ENCODE data around the gene DIP2C.

The DIP2C gene

GRCh38 chr10:285216-285615 lies 404.3 kb downstream of the DIP2C start:
- TF ChIP-seq, protein P1, sequence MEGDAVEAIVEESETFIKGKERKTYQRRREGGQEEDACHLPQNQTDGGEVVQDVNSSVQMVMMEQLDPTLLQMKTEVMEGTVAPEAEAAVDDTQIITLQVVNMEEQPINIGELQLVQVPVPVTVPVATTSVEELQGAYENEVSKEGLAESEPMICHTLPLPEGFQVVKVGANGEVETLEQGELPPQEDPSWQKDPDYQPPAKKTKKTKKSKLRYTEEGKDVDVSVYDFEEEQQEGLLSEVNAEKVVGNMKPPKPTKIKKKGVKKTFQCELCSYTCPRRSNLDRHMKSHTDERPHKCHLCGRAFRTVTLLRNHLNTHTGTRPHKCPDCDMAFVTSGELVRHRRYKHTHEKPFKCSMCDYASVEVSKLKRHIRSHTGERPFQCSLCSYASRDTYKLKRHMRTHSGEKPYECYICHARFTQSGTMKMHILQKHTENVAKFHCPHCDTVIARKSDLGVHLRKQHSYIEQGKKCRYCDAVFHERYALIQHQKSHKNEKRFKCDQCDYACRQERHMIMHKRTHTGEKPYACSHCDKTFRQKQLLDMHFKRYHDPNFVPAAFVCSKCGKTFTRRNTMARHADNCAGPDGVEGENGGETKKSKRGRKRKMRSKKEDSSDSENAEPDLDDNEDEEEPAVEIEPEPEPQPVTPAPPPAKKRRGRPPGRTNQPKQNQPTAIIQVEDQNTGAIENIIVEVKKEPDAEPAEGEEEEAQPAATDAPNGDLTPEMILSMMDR (IDR thresholded peaks at IDR 0.05; ENCODE audit: extremely low read depth, insufficient read depth, missing control alignments): no peak
- no peak for DNase-seq (ENCODE audit: low spot score)
- in situ Hi-C loops (cut with MboI; ENCODE audit: low pct_unique_long_range_greater_than_20kb, low sequenced_read_pairs, unreplicated experiment): no loop called here

- DNase-seq (ENCODE audit: low spot score): peak; percentile 71
- TF ChIP-seq, protein P1 (IDR thresholded peaks at IDR 0.05; ENCODE audit: extremely low read depth, insufficient read depth, missing control alignments): no peak
- in situ Hi-C loops (cut with MboI; ENCODE audit: low pct_unique_long_range_greater_than_20kb, low sequenced_read_pairs, unreplicated experiment): no loop called here
These were observed 405.5 kb downstream of the DIP2C start for GRCh38 chr10:283916-284356.

GRCh38 chr10:283140-283479 lies 406.4 kb downstream of the DIP2C start:
- DNase-seq (ENCODE audit: low spot score): no peak
- in situ Hi-C loops (cut with MboI; ENCODE audit: low pct_unique_long_range_greater_than_20kb, low sequenced_read_pairs, unreplicated experiment): no loop called here
- TF ChIP-seq, protein P1 (IDR thresholded peaks at IDR 0.05; ENCODE audit: extremely low read depth, insufficient read depth, missing control alignments): no peak

- in situ Hi-C loops (cut with MboI; ENCODE audit: low pct_unique_long_range_greater_than_20kb, low sequenced_read_pairs, unreplicated experiment): no loop called here
- TF ChIP-seq, protein P1 (IDR thresholded peaks at IDR 0.05; ENCODE audit: extremely low read depth, insufficient read depth, missing control alignments): no peak
- no peak for DNase-seq (ENCODE audit: low spot score)
These were observed 407.0 kb downstream of the DIP2C start for GRCh38 chr10:282294-283139.

DNA sequence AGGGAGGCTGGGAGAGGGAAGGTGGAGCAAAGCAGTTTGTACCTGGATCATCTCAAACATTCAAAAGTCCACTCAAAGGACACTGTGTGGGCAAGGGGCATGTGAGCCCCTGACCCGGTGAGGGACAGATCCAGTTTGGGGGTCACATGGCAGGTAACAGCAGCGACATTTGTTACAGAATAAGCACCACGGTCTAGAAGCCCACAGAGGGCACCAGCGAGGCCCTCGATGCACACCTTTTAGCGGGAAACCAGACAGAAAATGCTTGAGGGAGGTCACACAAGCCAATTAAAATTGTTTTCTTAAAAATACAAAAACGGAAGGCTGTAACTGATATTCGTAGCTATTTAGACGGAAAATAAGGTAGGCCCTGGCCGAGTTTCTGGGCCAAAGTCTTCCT lies 409.8 kb downstream of the DIP2C start:
- DNase-seq (ENCODE audit: low spot score): no peak
- in situ Hi-C loops (cut with MboI; ENCODE audit: low pct_unique_long_range_greater_than_20kb, low sequenced_read_pairs, unreplicated experiment): no loop called here
- TF ChIP-seq, protein P1 (IDR thresholded peaks at IDR 0.05; ENCODE audit: extremely low read depth, insufficient read depth, missing control alignments): no peak

- in situ Hi-C loops (cut with MboI; ENCODE audit: low pct_unique_long_range_greater_than_20kb, low sequenced_read_pairs, unreplicated experiment): no loop called here
- DNase-seq (ENCODE audit: low spot score): no peak
- TF ChIP-seq, protein P1 (IDR thresholded peaks at IDR 0.05; ENCODE audit: extremely low read depth, insufficient read depth, missing control alignments): no peak
These were observed 410.2 kb downstream of the DIP2C start for GRCh38 chr10:279232-279631.
